ENCODE results near the gene SLC25A21.
"Not testable (repeated sequence)": the region's sequence is repeated elsewhere in the genome, so short reads cannot be mapped to it uniquely, and the experiment has no call there.

SLC25A21 gene

DNA sequence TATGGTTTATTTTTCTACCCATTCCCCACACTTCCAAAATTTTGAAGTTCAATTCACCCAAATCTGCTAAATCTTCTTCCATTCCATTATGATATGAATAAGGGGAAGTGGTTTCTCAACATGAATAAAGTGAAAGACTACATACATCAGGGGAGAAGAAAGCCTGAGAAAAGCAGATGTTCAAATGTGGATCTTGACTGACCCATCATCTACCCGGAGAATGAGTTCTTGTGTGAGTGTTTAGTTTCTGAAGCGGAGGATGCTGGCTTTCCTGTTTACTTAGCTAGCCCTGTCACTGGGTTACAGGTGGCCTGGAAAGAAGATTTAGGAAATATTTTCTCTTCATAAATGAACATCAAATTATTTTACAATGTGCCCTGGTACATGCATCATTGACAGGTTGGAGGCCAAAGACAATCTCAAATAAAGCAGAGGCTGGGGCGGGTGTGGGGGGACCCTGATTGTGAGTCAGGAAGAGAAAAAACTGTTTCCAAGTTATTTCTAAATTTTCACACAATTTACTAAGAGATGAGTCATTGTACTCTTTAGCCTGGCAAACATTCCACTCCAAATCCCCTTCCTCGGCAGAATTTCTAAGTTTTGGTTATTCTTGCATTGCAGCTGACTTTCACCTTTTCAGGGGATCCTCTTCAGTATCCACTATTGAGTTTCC is 135.6 kb downstream of the SLC25A21 start:
- DNase-seq = no peak

DNA sequence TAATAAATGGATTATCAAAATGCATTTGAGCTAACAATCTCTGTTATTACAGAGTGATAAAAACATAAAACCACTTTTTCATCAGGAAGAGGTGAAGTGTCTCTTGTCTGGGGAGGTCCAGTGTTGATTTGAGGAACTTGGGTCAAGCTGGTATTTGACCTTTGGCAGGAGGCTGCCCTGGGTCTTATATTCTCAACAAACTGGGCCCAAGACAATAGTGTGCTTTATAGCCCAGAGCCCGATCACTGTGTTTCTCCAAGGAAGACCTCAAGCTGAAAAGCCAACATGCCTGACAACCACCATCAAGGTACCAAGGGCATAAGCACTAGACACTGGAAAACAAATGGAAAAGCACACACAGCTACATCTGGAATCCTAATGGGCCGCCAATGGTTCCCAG is 137.0 kb downstream of the SLC25A21 start:
- no peak for DNase-seq

DNA sequence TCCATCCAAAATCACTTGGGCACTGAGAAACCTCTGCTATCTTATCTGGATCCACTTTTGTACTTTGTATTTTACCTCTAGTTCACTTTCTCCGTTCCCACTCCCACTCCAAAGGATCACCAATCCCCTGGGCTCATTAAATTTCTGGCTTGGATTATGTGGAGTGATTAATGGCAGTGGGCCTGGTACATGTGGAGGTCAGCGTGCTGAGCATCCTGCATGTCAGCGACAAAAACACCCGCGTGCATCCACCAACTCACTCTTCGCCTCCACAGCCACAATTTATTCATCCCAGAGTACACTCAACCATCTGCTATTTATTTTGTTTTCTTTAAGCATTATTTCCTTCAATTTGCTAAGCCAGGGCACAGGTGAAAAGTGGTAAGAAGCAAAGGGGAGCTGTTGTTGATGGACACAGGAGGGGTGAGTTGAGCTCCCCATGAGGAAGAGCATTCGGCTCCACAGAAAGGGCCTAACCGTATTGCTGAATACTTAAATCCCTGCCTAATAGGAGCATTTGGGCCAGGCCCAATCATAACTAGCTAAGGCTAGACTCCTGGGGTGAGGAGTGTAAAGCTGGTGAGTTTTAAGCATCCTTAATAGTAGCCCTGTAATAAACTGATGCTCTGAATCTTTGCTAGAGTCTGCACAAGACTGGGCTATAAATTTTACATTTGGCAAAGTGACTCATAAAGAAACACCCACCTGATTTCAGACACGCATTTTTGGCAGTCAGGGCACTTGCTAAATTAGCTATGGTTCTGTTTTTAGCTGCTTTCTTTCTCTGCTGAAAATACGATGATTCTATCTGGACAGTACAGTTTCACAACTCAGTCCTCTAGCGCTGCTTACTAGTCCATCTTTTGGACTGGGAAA is 137.8 kb downstream of the SLC25A21 start:
- no peak for DNase-seq

DNA sequence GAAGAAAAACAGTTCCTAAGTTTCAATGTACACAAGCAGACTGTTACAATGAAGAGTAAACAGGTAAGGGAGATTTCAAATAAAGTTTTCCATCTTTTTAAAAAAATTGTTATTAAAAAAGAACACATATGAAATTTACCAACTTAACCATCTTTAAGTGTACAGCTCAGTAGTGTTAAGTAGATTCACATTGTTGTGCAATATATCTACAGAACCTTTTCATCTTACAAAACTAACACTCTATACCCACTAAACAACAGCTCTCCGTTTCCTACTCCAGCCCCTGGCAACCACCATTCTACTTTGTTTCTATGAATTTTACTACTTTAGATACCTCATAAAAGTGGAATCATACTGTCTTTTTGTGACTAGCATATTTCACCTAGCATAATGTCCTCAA is 139.5 kb downstream of the SLC25A21 start:
- DNase-seq = no peak

DNA sequence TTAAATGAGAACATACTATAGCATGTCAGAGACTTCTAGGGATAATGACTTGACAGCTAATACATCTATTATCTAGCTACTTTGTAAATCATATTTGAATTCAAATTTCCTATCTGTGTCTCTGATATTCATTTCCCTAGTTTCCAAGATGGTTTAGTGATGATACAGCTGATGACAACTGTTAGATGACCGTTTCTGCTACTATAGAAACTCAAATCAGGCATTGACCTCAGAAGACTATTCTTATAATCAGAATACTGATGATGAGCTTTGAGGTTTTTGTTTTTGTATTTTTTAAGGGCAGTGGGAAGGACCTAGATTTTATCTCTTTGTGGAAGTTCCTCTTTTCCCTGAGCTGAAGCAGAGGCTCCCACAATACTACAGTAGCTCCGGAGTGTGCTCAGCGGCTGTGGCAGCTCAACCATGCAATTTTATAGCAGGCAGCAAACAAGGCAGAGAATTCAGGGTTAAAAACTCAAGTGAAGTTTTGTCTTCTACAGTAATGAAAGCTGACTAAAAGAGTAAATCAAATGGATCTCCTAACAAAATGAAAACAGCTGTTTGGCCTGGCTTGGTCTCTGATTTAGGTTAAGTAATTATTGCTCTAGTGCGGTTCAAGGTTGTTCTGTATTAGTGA is 145.1 kb downstream of the SLC25A21 start:
- no peak for DNase-seq

DNA sequence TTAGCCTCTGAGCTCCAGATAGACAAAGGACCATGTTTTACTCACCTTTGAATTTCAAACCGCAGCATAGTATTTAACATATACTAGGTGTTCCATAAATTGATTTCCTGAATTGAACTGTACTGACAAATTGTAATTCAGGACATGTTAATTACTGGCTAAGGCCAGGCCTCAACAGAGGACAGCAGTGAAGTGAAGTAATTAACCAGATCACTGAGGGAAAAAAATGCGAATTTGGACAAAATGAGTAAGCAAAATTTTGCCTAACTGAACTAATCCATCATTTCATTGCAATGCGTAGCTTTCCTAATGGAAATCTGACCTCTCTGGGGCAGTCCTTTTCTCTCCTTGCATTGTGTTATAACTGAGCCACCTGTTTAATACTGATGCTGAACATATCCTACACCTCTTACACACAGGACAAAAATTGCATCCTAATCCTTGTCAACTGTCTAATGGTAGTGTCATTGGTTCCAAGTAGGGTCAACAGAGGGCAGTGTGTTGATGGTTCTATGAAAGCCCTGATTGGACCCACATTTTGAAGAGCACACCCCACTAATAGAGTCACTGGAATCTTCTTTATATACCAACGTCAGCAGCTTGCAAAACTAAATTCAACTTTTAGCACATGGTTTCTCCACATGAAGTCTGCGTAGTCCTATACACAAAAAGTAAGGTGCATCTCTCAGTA is 148.4 kb downstream of the SLC25A21 start:
- DNase-seq = no peak

DNA sequence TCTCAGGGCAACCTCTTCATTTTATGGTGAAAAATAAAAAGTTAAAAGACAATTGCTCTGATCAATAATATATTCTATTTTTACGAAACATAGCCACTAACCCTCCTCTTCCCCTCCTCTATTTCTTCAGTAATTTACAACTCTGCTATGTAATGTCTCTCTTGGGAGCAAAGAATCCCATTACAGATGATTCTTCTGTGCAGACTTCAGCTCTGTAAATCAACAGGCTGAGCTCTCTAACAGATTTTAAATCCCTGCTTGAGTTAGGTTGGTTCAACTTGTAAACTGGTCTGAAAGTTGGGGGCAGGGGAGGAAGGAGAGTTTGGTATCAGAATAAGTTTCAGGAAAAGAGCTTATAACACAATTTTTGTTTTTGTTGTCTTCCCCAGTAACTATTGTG is 151.0 kb downstream of the SLC25A21 start:
- DNase-seq = no peak

DNA sequence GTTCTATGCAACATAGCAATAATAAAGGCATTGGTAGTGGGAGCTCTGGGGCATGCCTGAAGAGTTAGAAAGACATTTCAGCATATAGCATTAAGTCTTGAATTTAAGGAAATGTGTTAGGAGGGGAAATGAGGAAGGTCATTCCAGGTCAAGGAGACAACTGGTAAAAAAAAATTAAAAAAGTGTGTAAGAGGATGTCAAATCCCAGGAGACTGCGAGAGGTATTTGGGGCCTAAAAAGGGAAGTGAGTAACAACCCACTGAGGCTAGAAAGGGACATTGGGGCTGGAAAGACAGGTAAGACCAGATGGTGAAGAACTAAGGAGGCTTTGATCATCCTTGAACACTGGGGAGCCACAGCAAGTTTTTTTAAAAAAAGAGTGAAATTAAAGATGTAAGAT is 152.9 kb downstream of the SLC25A21 start:
- no peak for DNase-seq

DNA sequence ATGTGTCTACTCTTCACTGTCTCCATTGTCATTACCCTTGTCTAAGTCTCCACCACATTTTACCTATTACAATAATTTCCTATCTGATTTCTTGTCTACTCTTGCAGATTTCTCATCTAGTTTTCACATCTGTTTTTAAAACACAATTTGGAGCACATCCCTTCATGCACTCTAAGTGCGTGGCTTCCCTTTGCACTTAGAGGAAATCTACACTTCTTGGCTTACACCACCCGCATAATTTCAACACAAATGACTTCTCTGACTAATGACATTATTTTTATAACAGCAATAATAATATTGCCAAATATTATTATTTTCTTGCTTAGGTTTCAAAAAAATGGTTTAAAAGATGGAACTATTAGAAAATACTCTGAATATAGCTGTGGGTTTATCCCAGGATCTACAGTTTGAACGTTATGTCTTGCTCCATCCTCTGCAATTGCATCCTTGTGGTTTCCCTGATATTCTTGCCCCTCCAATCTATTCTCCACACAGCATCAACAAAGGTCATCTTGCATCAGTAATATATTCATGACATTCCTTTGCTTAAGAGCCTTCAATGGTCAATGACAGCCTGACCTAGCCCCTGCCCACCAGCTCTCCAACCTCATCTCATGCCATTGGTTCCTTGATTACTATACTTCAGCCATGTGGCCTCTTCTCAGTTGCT is 153.7 kb downstream of the SLC25A21 start:
- no peak for DNase-seq

DNA sequence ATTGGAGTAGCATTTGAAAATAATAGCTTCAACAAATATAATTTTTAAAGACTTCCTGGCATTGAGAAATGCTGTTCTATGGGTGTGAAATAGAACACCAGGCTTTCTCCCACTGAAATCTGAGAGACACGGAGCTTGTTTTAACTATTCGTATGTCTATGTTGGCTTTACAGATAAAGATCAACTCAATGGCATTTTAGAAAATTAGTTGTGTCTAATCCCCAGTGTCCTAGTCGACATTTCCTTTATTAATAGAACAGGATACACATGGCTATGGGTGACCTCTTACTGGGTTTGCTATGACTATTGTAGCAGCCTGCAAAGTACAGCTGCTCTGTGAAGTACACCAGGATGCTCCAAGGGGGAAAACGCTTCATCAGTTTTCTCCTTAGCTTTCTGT is 159.3 kb downstream of the SLC25A21 start:
- no peak for DNase-seq

DNA sequence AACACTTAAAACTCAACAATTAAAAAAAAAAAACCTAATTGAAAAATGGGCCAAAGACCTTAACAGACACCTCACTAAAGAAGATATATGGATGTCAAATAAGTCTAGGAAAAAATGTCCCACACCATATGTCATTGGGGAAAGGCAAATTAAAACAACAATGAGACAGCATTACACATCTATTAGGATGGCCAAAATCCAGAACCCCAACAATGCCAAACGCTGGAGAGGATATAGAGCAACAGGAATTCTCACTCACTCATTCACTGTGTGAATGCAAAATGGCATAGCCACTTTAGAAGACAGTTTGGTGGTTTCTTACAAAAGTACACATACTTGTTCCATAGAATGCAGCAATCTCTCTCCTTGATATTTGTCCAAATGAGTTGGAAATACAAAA is 173.7 kb downstream of the SLC25A21 start:
- DNase-seq = no peak

DNA sequence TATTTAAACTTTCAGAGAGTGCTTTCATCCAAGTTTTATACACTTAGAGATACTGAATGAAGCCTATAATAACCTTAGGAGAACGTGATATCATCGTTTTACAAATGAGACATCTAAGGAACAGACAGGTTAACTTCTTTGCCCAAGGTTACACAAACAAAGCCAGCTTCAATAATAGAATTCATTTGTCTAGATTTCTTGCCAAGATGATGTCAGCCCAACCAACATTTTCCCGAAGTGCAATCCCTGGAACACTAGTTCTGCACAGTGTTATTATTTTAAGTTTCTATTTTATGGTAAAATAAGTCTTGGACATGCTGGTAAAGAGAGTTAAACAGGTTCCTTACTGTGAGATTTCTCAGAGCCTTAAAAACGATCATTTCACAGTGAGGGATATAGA is 174.6 kb downstream of the SLC25A21 start:
- DNase-seq = no peak

DNA sequence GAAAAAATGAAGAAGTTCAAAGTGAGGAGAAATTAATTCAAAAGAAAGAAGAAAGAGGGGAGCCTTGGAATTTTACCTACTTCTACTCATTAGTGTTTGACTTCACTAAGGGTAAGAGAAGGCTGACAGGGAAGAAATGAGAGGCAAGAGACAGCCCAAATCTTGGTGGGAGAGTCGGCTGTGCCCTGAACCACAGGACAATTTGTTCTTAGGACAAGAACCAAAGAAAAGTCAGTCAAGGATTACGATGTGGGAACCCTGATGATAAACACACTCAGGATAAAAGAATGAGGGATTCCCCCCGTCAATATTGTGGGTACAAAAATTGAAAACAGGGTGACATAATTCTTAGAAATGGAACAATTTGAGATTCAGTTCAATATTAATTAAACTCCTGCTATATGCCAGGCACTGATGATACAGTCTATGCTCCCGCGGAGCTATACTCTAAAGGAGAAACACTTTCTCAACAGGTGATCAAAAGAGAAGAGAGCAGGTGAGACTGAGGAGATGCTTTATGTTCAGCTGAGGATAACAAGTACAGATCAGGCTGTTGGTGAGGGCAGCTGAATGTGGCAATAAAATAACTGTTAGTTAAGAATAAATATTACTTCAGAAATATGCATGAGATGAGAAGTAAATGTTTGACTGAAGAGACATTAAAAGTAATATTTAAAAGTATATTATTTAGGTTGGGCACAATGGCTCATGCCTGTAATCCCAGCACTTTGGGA is 175.4 kb downstream of the SLC25A21 start:
- DNase-seq = no peak

DNA sequence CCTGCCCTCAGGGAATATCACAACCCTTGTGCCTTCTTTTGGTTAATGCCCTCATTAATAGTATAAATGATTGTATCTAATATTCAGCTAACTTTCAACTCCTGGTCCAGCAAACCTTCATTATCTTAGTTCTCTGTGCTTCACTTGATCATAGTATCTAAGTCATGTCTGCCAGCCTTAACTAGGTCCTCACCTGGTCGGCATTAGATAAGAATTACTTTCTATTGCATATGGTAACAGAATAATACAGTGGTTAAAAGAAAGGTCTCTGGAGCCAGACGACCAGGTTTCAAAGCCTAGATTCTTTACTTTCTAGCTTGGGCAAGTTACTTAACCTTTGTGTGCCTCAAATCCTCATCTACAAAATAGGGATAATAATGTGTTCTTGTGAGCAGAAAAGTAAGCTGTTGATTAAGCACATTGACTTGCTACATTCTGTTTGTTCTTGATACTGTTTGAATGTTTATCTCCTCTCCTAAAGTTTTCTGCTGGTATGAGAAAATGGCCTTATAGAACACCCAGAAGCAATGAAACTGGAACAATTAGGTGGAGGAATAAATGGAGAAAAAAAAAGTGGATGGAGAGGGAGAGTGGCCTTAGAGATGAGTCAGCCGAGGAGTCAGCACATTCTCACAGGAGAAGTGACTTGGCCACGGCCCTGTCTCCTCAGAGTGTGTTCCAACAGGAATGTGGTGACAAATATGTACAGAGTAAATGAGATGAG is 176.1 kb downstream of the SLC25A21 start:
- DNase-seq = no peak

DNA sequence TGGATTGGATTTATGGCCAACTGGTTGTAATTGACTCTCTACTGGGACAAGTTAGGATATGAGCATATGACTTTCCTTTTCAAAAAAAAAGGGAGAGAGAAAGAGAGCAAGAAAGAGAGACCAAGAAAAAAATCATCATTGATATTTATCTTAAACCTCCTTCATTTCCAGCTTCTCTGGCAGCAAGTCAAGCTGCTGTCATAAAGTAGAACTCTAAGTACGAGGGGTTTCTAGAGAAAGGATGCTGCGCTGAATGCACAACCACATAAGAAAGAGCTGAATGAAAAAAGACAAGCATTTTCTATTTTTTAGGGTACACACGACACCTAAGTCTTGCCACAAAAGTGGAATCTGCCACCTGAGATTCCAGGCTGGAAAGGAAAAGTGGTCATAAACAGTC is 182.6 kb downstream of the SLC25A21 start:
- no peak for DNase-seq

DNA sequence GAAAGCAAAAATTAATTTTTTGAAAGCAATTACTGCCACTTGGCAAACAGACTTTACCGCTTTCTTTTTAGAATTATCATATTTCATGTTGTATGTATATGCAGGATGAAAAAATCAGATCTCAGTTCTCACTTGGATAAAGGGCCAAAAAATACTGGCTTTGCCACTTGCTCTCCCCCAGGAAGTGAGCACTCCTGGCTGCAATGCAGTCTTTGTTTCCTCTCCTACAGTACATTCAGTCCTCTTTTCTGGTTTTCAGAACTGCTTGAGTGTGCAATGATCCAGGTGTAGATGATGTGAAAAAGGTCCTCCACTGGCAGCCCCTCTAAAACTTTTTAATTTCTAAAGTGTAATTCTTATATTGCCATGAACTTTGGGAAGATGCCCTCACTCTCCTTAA is 183.4 kb downstream of the SLC25A21 start:
- DNase-seq = no peak

DNA sequence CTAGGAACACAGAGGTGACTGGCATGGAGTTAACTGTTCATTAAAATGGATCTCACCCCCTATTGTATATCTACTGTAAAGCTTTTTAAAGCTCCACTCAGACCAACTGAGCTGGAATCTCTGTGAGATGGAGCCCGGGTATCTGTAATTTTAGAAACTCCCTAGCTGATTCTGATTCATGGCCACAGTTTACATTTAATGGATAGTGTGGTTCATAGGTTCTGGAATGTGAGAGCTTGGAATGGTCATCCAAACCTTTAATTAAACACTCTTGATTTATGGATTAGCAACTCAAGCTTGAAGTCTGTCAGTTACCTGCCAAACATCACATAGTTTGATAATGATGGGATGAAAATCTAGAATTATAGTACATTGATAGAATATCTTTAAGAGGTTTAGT is 183.8 kb downstream of the SLC25A21 start:
- no peak for DNase-seq

DNA sequence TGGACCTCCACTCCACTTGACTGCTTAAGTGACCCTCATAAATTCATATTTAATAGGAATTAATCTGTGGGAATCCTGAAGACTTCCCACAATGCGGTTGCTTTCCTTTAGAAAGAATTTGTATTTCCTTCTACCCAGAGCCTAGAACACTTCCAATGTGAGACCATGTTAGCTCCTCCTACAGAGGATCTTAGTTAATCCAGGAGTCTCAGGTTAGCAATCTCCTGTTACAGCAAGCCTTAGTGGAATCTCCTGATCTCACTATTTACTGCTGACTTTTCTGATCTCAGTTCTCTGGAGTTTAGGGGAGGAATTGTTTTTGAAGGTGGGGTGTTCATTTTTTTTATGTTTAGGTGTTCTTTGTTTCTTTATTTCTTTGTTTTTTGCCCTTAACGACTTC is 186.0 kb downstream of the SLC25A21 start:
- DNase-seq = no peak

DNA sequence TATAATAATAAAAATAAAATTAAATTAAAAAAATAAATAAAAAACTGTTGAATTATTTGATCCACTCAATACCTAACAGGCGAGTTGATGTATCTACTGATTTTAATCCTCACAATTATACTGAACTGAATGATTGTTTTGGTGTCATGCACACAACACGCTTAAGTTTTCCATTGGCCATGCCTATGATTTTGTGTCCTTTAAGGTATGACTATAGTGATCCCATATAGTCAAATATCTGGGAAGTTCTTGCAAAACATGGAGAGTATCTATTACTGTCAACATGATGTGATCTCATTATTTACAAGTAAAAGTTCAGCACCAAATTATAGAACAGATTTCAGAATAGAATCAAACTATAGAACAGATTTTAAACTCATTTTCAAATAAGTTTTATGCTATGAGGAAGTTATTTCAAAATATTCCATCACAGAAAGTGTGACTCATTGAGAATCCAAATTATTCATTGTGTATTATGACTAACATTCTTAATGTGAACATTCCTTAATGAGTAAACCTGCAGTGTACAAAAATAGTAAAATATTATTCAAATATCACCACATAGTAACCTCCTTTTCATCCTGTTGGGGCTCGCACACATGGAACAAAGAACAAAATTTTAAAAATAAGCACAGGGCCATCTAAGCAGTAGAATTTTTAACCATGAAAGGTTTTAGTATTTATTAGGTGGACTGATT is 190.4 kb downstream of the SLC25A21 start:
- no peak for DNase-seq

DNA sequence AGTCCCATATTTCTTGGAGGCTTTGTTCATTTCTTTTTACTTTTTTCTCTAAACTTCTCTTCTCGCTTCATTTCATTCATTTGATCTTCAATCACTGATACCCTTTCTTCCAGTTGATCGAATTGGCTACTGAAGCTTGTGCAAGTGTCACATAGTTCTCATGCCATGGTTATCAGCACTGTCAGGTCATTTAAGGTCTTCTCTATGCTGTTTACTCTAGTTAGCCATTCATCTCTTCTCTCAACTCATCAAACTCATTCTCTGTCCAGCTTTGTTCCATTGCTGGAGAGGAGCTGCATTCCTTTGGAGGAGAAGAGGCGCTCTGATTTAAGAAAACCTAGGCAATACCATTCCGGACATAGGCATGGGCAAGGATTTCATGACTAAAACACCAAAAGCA is 192.0 kb downstream of the SLC25A21 start:
- DNase-seq = not testable (repeated sequence)

DNA sequence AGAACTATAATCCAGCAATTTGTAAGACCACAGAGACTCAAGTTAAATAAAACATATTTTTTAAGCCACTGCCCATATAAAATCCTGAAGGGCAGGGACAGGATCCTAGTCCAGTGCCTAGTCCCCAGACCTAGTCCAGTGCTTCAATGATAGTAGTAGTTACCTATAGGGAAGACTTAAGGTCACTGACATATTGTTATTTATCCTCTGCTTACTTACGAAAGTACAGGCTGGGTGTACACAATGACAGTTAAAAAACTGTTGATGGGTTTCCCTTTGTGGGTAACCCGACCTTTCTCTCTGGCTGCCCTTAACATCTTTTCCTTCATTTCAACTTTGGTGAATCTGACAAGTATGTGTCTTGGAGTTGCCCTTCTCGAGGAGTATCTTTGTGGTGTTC is 192.5 kb downstream of the SLC25A21 start:
- DNase-seq = no peak

Measured in DMS153 (cell line).